22Rv1 (cell line): Measurements from ENCODE around the gene SELENOW.
A peak's percentile ranks its signal among the peaks of the same experiment; 100 is the strongest.
"Not testable (repeated sequence)": the region's sequence is repeated elsewhere in the genome, so short reads cannot be mapped to it uniquely, and the experiment has no call there.

Source experiments
- H3K27ac ChIP-seq: fragments of 450-650 bp; 2 replicates; pipeline ENCODE4 v1.5.1; 2017
- ZFX ChIP-seq: fragments of 450-650 bp; IDR thresholded peaks from 2 replicates; pipeline ENCODE4 v1.6.1; 2017; ENCODE audit warnings: antibody characterized with exemption, borderline replicate concordance
- TF ChIP-seq, protein P1 (sequence below): fragments of 450-650 bp; IDR thresholded peaks from 2 replicates; pipeline ENCODE4 v1.5.1; 2017; ENCODE audit warnings: mild to moderate bottlenecking

Gene SELENOW

DNA sequence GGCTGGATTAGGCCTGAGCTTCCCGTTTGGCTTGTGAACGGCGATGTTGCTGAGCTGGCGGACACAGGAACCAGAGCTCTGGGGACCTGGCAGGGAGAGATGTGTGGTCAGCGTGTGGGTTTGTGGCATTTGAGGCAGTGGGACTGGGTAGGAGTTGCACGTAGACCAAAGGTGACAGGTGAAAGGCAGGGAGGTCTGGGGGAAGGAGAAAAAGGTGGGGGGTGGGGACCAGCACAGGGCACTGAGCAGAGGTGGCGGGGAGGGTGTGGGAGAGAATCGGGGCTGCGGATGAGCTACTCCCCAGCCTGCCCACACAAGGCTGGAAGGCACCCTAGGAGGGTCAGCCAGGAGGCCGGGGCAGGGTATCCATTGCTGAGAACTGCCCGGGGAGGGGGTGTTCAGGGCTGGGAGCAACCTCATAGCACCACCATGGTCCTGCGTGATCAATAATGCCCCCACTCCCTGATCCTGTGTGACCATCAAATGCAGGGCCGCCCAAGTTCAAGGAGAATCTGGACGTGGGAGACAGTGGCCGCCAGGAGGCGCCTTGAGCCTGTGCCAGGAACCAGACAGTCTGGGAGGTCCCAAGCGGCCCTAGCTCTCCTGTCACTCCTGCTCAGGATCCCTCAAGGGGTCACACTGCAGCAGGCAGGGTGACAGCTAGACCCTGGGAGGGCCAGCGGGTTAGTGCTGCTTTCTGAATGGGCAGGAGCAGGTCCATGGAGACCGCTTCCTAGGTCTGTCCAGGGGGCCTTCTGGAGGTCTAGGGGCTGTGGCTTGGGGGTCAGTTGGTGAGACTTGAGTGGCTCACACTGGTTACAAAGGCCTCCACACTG is 12.8 kb upstream of the SELENOW start:
- TF ChIP-seq ZFX: no peak
- TF ChIP-seq, protein P1, sequence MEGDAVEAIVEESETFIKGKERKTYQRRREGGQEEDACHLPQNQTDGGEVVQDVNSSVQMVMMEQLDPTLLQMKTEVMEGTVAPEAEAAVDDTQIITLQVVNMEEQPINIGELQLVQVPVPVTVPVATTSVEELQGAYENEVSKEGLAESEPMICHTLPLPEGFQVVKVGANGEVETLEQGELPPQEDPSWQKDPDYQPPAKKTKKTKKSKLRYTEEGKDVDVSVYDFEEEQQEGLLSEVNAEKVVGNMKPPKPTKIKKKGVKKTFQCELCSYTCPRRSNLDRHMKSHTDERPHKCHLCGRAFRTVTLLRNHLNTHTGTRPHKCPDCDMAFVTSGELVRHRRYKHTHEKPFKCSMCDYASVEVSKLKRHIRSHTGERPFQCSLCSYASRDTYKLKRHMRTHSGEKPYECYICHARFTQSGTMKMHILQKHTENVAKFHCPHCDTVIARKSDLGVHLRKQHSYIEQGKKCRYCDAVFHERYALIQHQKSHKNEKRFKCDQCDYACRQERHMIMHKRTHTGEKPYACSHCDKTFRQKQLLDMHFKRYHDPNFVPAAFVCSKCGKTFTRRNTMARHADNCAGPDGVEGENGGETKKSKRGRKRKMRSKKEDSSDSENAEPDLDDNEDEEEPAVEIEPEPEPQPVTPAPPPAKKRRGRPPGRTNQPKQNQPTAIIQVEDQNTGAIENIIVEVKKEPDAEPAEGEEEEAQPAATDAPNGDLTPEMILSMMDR: peak; percentile 81

DNA sequence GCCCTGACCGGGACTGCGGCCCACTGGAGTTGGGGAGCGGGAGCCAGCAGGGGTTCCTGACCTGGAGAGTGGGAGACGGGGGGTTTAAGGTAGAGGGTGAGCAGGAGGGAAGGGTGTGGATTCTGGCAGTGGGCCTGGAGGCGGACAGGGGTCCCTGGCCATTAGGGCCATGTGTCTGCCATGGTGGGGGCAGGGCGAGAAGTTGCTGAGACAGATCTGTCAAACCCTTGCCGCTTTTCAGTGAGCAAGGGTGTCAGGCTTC is 12.2 kb upstream of the SELENOW start:
- TF ChIP-seq ZFX: no peak
- TF ChIP-seq, protein P1: no peak

More for the DNA sequence above, 12.8 kb upstream of the SELENOW start:
- H3K27ac ChIP-seq: no peak overlapping the region

GRCh38 chr19:47766670-47767069 is 11.8 kb upstream of the SELENOW start:
- no peak overlapping the region for H3K27ac ChIP-seq
- TF ChIP-seq, protein P1: no peak
- no peak for TF ChIP-seq ZFX

More for the DNA sequence above, 12.2 kb upstream of the SELENOW start:
- no peak overlapping the region for H3K27ac ChIP-seq

DNA sequence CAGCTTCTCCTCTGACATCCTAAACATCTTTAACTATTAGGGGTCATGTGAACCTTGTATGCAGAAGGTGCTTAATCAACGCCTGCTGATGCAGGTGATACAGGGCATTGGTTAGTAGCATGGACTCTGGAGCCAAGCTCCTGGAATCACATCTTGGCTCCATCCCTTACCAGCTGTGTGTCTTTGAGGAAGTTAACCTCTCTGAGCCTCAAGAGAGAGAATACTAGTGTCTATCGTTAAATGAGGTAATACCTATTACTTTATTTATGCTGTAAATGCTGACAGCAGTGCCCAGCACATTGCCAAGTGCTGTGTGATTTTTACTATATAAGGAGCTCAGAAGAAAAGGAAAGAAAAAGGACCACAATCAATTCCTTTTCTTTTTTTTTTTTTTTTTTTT is 11.2 kb upstream of the SELENOW start:
- TF ChIP-seq ZFX: no peak
- TF ChIP-seq, protein P1: no peak

GRCh38 chr19:47768604-47769003 is 9.9 kb upstream of the SELENOW start:
- no peak overlapping the region for H3K27ac ChIP-seq
- TF ChIP-seq, protein P1: no peak
- no peak for TF ChIP-seq ZFX

More for the DNA sequence above, 11.2 kb upstream of the SELENOW start:
- no peak overlapping the region for H3K27ac ChIP-seq

GRCh38 chr19:47769534-47769933 is 9.0 kb upstream of the SELENOW start:
- no peak overlapping the region for H3K27ac ChIP-seq
- TF ChIP-seq ZFX: no peak
- TF ChIP-seq, protein P1: no peak

DNA sequence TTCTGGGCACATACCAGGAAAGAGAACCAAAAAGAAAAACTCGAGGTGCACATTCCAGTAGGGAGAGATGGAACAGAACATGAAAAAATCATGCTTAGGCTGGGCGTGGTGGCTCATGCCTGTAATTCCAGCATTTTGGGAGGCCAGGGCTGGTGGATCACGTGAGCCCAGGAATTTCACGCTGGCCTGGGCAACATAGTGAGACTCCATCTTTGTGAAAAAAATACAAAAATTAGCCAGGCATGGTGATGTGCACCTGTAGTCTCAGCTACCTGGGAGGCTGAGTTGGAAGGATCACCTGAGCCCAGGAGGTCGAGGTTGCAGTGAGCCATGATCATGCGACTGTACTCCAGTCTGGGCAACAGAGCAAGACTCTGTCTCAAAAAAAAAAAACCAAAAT is 7.2 kb upstream of the SELENOW start:
- H3K27ac ChIP-seq: not testable (repeated sequence)

GRCh38 chr19:47776568-47776967 is 1.9 kb upstream of the SELENOW start:
- H3K27ac ChIP-seq: no peak overlapping the region

DNA sequence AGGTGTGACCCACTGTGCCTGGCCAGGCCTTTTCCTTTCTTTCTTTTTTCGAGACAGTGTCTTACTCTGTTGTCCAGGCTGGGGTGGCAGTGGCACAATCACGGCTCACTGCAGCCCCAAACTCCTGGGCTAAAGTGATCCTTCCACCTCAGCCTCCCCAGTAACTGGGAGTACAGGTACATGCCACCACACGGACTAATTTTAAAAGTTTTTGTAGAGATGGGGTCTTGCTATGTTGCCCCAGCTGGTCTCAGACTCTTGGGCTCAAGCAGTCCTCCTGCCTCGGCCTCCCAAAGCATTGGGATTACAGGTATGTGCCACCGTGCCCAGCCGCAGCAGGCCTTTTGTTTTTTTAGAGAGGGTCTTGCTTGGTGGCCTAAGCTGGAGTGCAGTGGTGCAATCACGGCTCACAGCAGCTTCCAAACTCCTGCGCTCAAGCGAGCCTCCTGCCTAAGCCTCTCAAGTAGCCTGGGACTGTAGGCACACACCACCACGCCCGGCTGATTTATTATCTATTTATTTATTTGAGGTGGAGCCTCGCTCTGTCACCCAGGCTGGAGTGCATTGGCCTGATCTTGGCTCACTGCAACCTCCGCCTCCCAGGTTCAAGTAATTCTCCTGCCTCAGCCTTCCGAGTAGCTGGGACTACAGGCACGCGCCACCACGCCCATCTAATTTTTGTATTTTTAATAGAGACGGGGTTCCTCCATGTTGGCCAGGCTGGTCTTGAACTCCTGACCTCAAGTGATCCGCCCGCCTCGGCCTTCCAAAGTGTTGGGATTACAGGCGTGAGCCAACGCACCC is 1.1 kb upstream of the SELENOW start:
- peak overlapping the region; percentile 80 for H3K27ac ChIP-seq

More at GRCh38 chr19:47776568-47776967, 1.9 kb upstream of the SELENOW start:
- TF ChIP-seq, protein P1: no peak
- no peak for TF ChIP-seq ZFX
